ENCODE results near the gene CHRM5. TPM values are rescaled to one million over a fixed set of nuclear protein-coding genes. Genes with fewer than 3 reads are reported as not detected.
"Not testable (repeated sequence)": the region's sequence is repeated elsewhere in the genome, so short reads cannot be mapped to it uniquely, and the experiment has no call there.

The CHRM5 gene
- total RNA-seq, 1 donor from 2014 or later = 0.07 TPM

DNA sequence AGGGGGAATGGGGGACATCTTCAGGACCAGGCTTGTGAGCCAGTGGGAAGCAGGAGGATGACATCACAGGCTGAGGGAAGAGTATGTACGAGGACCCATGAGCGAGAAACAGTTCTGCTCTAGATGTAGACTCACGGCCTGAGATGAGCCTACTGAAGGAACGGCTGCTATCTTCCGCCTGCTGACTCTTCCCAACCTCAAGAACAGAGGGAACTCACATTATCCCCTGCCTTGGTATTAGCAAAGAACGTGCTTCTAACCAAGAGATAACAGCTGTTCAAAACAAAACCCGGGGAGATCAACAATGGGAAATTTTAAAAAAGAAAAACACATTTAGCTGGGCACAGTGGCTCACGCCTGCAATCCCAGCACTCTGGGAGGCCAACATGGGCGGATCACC lies 45.4 kb downstream of the CHRM5 start:
- Mint-ChIP-seq H3K27ac (ENCODE audit: unreplicated experiment) (no peak overlapping the region), H3K9me3 (ENCODE audit: unreplicated experiment) (peaks cover 2% of the 10 kb centered on the region), H3K36me3 (ENCODE audit: low read depth, unreplicated experiment) (peaks cover 5% of the 10 kb centered on the region), H3K4me3 (ENCODE audit: unreplicated experiment) (no peak overlapping the region), H3K27me3 (ENCODE audit: low read depth, unreplicated experiment) (no peaks in the 10 kb centered on the region), H3K4me1 (ENCODE audit: low read depth, unreplicated experiment) (peaks cover 21% of the 10 kb centered on the region)
- Histone ChIP-seq H3K4me1 (ENCODE audit: insufficient read depth, low read length) (no peaks in the 10 kb centered on the region), H3K9me3 (ENCODE audit: insufficient read depth, low read depth, low read length) (no peaks in the 10 kb centered on the region), H3K4me3 (ENCODE audit: insufficient read depth, low read depth, low read length) (no peak overlapping the region), H3K27me3 (ENCODE audit: insufficient read depth, low read length) (no peaks in the 10 kb centered on the region), H2AFZ (ENCODE audit: low read depth, low read length) (no peak overlapping the region), H3K27ac (ENCODE audit: low read depth, low read length) (no peak overlapping the region), H3K4me2 (ENCODE audit: low read length) (no peak overlapping the region), H4K20me1 (ENCODE audit: insufficient read depth, low read length) (peaks cover 12% of the 10 kb centered on the region), H3K36me3 (ENCODE audit: insufficient read depth, low read length) (no peaks in the 10 kb centered on the region), H3K9ac (ENCODE audit: low read length) (no peak overlapping the region), H3K79me2 (ENCODE audit: insufficient read depth, low read length) (peaks cover 26% of the 10 kb centered on the region)
- FAIRE-seq (no peak), DNase-seq (ENCODE audit: low read depth) (no peak)
- TF ChIP-seq, protein P1, sequence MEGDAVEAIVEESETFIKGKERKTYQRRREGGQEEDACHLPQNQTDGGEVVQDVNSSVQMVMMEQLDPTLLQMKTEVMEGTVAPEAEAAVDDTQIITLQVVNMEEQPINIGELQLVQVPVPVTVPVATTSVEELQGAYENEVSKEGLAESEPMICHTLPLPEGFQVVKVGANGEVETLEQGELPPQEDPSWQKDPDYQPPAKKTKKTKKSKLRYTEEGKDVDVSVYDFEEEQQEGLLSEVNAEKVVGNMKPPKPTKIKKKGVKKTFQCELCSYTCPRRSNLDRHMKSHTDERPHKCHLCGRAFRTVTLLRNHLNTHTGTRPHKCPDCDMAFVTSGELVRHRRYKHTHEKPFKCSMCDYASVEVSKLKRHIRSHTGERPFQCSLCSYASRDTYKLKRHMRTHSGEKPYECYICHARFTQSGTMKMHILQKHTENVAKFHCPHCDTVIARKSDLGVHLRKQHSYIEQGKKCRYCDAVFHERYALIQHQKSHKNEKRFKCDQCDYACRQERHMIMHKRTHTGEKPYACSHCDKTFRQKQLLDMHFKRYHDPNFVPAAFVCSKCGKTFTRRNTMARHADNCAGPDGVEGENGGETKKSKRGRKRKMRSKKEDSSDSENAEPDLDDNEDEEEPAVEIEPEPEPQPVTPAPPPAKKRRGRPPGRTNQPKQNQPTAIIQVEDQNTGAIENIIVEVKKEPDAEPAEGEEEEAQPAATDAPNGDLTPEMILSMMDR (IDR thresholded peaks at IDR 0.05; ENCODE audit: insufficient read depth, low read depth, low read length) = no peak
- no peak for TF ChIP-seq EZH2 (IDR thresholded peaks at IDR 0.05; ENCODE audit: insufficient read depth, low read length)

- Mint-ChIP-seq H3K36me3 (ENCODE audit: low read depth, unreplicated experiment) (peaks cover 7% of the 10 kb centered on the region), H3K9me3 (ENCODE audit: unreplicated experiment) (peaks cover 2% of the 10 kb centered on the region), H3K4me1 (ENCODE audit: low read depth, unreplicated experiment) (peaks cover 21% of the 10 kb centered on the region), H3K27me3 (ENCODE audit: low read depth, unreplicated experiment) (no peaks in the 10 kb centered on the region), H3K4me3 (ENCODE audit: unreplicated experiment) (no peak overlapping the region), H3K27ac (ENCODE audit: unreplicated experiment) (peak overlapping the region; percentile 21)
- FAIRE-seq (no peak), DNase-seq (ENCODE audit: low read depth) (peak; percentile 64)
- Histone ChIP-seq H3K27me3 (ENCODE audit: insufficient read depth, low read length) (no peaks in the 10 kb centered on the region), H3K36me3 (ENCODE audit: insufficient read depth, low read length) (no peaks in the 10 kb centered on the region), H3K9ac (ENCODE audit: low read length) (no peak overlapping the region), H4K20me1 (ENCODE audit: insufficient read depth, low read length) (peaks cover 12% of the 10 kb centered on the region), H3K27ac (ENCODE audit: low read depth, low read length) (no peak overlapping the region), H3K4me2 (ENCODE audit: low read length) (no peak overlapping the region), H3K4me1 (ENCODE audit: insufficient read depth, low read length) (no peaks in the 10 kb centered on the region), H3K79me2 (ENCODE audit: insufficient read depth, low read length) (peaks cover 23% of the 10 kb centered on the region), H2AFZ (ENCODE audit: low read depth, low read length) (no peak overlapping the region), H3K9me3 (ENCODE audit: insufficient read depth, low read depth, low read length) (no peaks in the 10 kb centered on the region), H3K4me3 (ENCODE audit: insufficient read depth, low read depth, low read length) (no peak overlapping the region)
- no peak for TF ChIP-seq EZH2 (IDR thresholded peaks at IDR 0.05; ENCODE audit: insufficient read depth, low read length)
- TF ChIP-seq, protein P1 (IDR thresholded peaks at IDR 0.05; ENCODE audit: insufficient read depth, low read depth, low read length) = no peak
These were observed 46.3 kb downstream of the CHRM5 start for GRCh38 chr15:34014556-34014955.

GRCh38 chr15:34018021-34018645 lies 49.8 kb downstream of the CHRM5 start:
- FAIRE-seq (no peak), DNase-seq (ENCODE audit: low read depth) (peak; percentile 18)
- Histone ChIP-seq H3K9ac (ENCODE audit: low read length) (no peak overlapping the region), H3K9me3 (ENCODE audit: insufficient read depth, low read depth, low read length) (no peaks in the 10 kb centered on the region), H3K4me2 (ENCODE audit: low read length) (no peak overlapping the region), H3K27me3 (ENCODE audit: insufficient read depth, low read length) (no peaks in the 10 kb centered on the region), H3K79me2 (ENCODE audit: insufficient read depth, low read length) (peaks cover 24% of the 10 kb centered on the region), H2AFZ (ENCODE audit: low read depth, low read length) (no peak overlapping the region), H3K4me1 (ENCODE audit: insufficient read depth, low read length) (no peaks in the 10 kb centered on the region), H3K27ac (ENCODE audit: low read depth, low read length) (no peak overlapping the region), H4K20me1 (ENCODE audit: insufficient read depth, low read length) (peaks cover 12% of the 10 kb centered on the region), H3K36me3 (ENCODE audit: insufficient read depth, low read length) (no peaks in the 10 kb centered on the region), H3K4me3 (ENCODE audit: insufficient read depth, low read depth, low read length) (no peak overlapping the region)
- Mint-ChIP-seq H3K9me3 (ENCODE audit: unreplicated experiment) (peaks cover 4% of the 10 kb centered on the region), H3K27ac (ENCODE audit: unreplicated experiment) (no peak overlapping the region), H3K4me1 (ENCODE audit: low read depth, unreplicated experiment) (peaks cover 14% of the 10 kb centered on the region), H3K4me3 (ENCODE audit: unreplicated experiment) (no peak overlapping the region), H3K27me3 (ENCODE audit: low read depth, unreplicated experiment) (no peaks in the 10 kb centered on the region), H3K36me3 (ENCODE audit: low read depth, unreplicated experiment) (peaks cover 12% of the 10 kb centered on the region)
- TF ChIP-seq, protein P1 (IDR thresholded peaks at IDR 0.05; ENCODE audit: insufficient read depth, low read depth, low read length) = no peak
- TF ChIP-seq EZH2 (IDR thresholded peaks at IDR 0.05; ENCODE audit: insufficient read depth, low read length) = no peak

- Mint-ChIP-seq H3K36me3 (ENCODE audit: low read depth, unreplicated experiment) (peaks cover 12% of the 10 kb centered on the region), H3K4me1 (ENCODE audit: low read depth, unreplicated experiment) (peaks cover 14% of the 10 kb centered on the region)
- not testable (repeated sequence) for H3K9me3 Mint-ChIP-seq (ENCODE audit: unreplicated experiment)
These were observed 50.4 kb downstream of the CHRM5 start for GRCh38 chr15:34018738-34019137.

More at GRCh38 chr15:34018738-34019137, 50.4 kb downstream of the CHRM5 start:
- H3K27ac ChIP-seq (ENCODE audit: low read depth, low read length); H3K27ac Mint-ChIP-seq (ENCODE audit: unreplicated experiment); H3K27me3 ChIP-seq (ENCODE audit: insufficient read depth, low read length); H3K4me2 ChIP-seq (ENCODE audit: low read length); FAIRE-seq; H3K4me3 ChIP-seq (ENCODE audit: insufficient read depth, low read depth, low read length); H3K4me1 ChIP-seq (ENCODE audit: insufficient read depth, low read length); H3K36me3 ChIP-seq (ENCODE audit: insufficient read depth, low read length); H2AFZ ChIP-seq (ENCODE audit: low read depth, low read length); H3K27me3 Mint-ChIP-seq (ENCODE audit: low read depth, unreplicated experiment); H4K20me1 ChIP-seq (ENCODE audit: insufficient read depth, low read length); DNase-seq (ENCODE audit: low read depth); H3K9ac ChIP-seq (ENCODE audit: low read length); H3K9me3 ChIP-seq (ENCODE audit: insufficient read depth, low read depth, low read length): not testable (repeated sequence)
- H3K4me3 Mint-ChIP-seq (ENCODE audit: unreplicated experiment) = peak overlapping the region; percentile 18
- H3K79me2 ChIP-seq (ENCODE audit: insufficient read depth, low read length) = peaks cover 19% of the 10 kb centered on the region
